ENCODE measurements around the gene GAB2. TPM values are rescaled to one million over a fixed set of nuclear protein-coding genes. Genes with fewer than 3 reads are reported as not detected.

GAB2 gene
- total and polyA plus RNA-seq, 2 of the 4 experiments (the other 2 are of a cell fraction) = 3.3 to 5.9 TPM

DNA sequence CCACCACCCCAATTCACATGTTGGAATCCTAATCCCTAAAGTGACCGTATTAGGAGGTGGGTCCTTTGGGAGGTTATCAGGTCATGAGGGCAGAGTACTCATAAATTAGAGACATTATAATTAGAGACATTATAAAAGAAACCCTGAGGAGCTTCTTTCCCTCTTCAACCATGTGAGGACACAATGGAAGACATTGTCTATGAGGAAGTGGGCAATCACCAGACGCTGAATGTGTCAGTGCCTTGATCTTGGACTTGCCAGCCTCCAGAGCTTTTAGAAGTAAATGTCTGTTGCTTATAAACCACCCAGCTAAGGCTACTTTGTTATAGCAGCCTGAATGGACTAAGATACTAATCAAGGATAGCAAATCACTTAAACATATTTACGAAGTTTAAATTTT is 14.8 kb downstream of the GAB2 start:
- H2AFZ ChIP-seq (replicated peaks; ENCODE audit: low read length, poor library complexity) = no peak overlapping the region
- no peak overlapping the region for H3K9ac ChIP-seq (ENCODE audit: low read depth, low read length)
- intact Hi-C loops (cut with micrococcal nuclease) = no loop called here
- DNase-seq (no peak), ATAC-seq (ENCODE audit: low read depth) (no peak)
- no peak overlapping the region for H2AK5ac ChIP-seq (ENCODE audit: low read depth, low read length)
- H2BK15ac ChIP-seq (ENCODE audit: low read depth, low read length) = no peak overlapping the region
- H3K9me1 ChIP-seq (ENCODE audit: insufficient read depth, low read length) = peaks cover 8% of the 10 kb centered on the region; the same call in 1 of the 2 replicates
- no peak overlapping the region for H2AK9ac ChIP-seq (replicated peaks; ENCODE audit: low read depth, low read length, poor library complexity)
- ChIA-PET CTCF (no interaction called here), POLR2A (ENCODE audit: unreplicated experiment) (no interaction called here)
- H2BK20ac ChIP-seq (ENCODE audit: low read depth, low read length) = no peak overlapping the region
- H3K4me3 ChIP-seq (ENCODE audit: insufficient read depth, low read depth, low read length) = no peak overlapping the region
- TF ChIP-seq MAFK (IDR thresholded peaks at IDR 0.05; ENCODE audit: low read depth, low read length) (no peak), SMC3 (IDR thresholded peaks at IDR 0.05; ENCODE audit: low read depth, low read length) (no peak), CHD1 (IDR thresholded peaks at IDR 0.05; ENCODE audit: low read depth, low read length) (no peak), RAD21 (IDR thresholded peaks at IDR 0.05; ENCODE audit: low read length) (no peak), CEBPB (IDR thresholded peaks at IDR 0.05; ENCODE audit: low read depth, low read length) (no peak), USF2 (IDR thresholded peaks at IDR 0.05; ENCODE audit: low read depth, low read length) (no peak), POLR2A (IDR thresholded peaks at IDR 0.05; ENCODE audit: low read depth, low read length) (no peak), MAZ (IDR thresholded peaks at IDR 0.05; ENCODE audit: borderline replicate concordance, low read depth, low read length) (no peak), RFX5 (IDR thresholded peaks at IDR 0.05; ENCODE audit: low read depth, low read length) (no peak), BHLHE40 (IDR thresholded peaks at IDR 0.05; ENCODE audit: low read depth, low read length) (no peak), ELK1 (IDR thresholded peaks at IDR 0.05; ENCODE audit: borderline replicate concordance, low read depth, low read length) (no peak), FOS (IDR thresholded peaks at IDR 0.05; ENCODE audit: low read depth, low read length) (no peak), RCOR1 (IDR thresholded peaks at IDR 0.05; ENCODE audit: insufficient replicate concordance, low read length) (no peak), MXI1 (IDR thresholded peaks at IDR 0.05; ENCODE audit: borderline replicate concordance, low read depth, low read length) (no peak), NFE2L2 (IDR thresholded peaks at IDR 0.05; ENCODE audit: low read depth, low read length) (no peak)
- TF ChIP-seq, protein P1, sequence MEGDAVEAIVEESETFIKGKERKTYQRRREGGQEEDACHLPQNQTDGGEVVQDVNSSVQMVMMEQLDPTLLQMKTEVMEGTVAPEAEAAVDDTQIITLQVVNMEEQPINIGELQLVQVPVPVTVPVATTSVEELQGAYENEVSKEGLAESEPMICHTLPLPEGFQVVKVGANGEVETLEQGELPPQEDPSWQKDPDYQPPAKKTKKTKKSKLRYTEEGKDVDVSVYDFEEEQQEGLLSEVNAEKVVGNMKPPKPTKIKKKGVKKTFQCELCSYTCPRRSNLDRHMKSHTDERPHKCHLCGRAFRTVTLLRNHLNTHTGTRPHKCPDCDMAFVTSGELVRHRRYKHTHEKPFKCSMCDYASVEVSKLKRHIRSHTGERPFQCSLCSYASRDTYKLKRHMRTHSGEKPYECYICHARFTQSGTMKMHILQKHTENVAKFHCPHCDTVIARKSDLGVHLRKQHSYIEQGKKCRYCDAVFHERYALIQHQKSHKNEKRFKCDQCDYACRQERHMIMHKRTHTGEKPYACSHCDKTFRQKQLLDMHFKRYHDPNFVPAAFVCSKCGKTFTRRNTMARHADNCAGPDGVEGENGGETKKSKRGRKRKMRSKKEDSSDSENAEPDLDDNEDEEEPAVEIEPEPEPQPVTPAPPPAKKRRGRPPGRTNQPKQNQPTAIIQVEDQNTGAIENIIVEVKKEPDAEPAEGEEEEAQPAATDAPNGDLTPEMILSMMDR (conservative IDR thresholded peaks at IDR 0.05; ENCODE audit: low read depth, low read length) = no peak
- no peak overlapping the region for H3K4me2 ChIP-seq (ENCODE audit: low read depth, low read length)
- no peaks in the 10 kb centered on the region for H3K9me3 ChIP-seq (ENCODE audit: control insufficient read depth, insufficient read depth, low read length)
- no peak overlapping the region for H3K27ac ChIP-seq (ENCODE audit: insufficient read depth, low read length)
- H4K20me1 ChIP-seq (ENCODE audit: insufficient read depth, low read length) = peaks cover 7% of the 10 kb centered on the region
- no peak overlapping the region for H4K91ac ChIP-seq (ENCODE audit: insufficient read depth, low read depth, low read length)
- H3K4ac ChIP-seq (ENCODE audit: low read depth, low read length) = no peak overlapping the region
- H3K56ac ChIP-seq (ENCODE audit: extremely low read depth, insufficient read depth, low read length) = no peak overlapping the region
- no peak overlapping the region for H3K18ac ChIP-seq (ENCODE audit: low read depth, low read length)
- peaks cover 36% of the 10 kb centered on the region in 2 experiments for H3K79me1 ChIP-seq (ENCODE audit: low read depth in 1 of 2, low read length in 2 of 2)
- in situ Hi-C loops (cut with MboI; ENCODE audit: low sequenced_read_pairs) = no loop called here
- H3K36me3 ChIP-seq (ENCODE audit: control insufficient read depth, insufficient read depth, low read length) = no peaks in the 10 kb centered on the region
- H3K4me1 ChIP-seq (ENCODE audit: control insufficient read depth, insufficient read depth, low read length) = no peaks in the 10 kb centered on the region
- H3K27me3 ChIP-seq (ENCODE audit: control insufficient read depth, insufficient read depth, low read length) = no peaks in the 10 kb centered on the region
- H2BK120ac ChIP-seq (ENCODE audit: low read depth, low read length) = no peak overlapping the region
- BruUV-seq (replicated peaks) = no TSS peak
- no peak overlapping the region for H4K5ac ChIP-seq (ENCODE audit: low read depth, low read length)
- dilution Hi-C loops (cut with HindIII; ENCODE audit: low sequenced_read_pairs, unreplicated experiment) = no loop called here
- no CpG with 5 or more reads among the region's 3 CpGs for WGBS, 2 experiments (ENCODE audit: extremely low coverage in 2 of 2, insufficient read length in 1 of 2)
- H4K8ac ChIP-seq (ENCODE audit: low read depth in 2 of 2, low read length in 2 of 2) = no peak overlapping the region
- no peak overlapping the region for H3K14ac ChIP-seq (replicated peaks; ENCODE audit: low read depth, low read length)
- no peak overlapping the region for H2BK5ac ChIP-seq (ENCODE audit: low read depth, low read length, poor library complexity, severe bottlenecking)
- H3K23ac ChIP-seq (ENCODE audit: low read depth, low read length) = no peak overlapping the region

Measured in IMR-90 (cell line).